ENCODE measurements around the gene ATXN7.
A peak's percentile ranks its signal among the peaks of the same experiment; 100 is the strongest.

The ATXN7 gene

GRCh38 chr3:63909431-63909830 is 45.8 kb downstream of the ATXN7 start:
- Histone ChIP-seq H3F3A (ENCODE audit: insufficient read depth, low read length) (peaks cover 25% of the 10 kb centered on the region), H3K4me1 (ENCODE audit: low read length) (peaks cover 21% of the 10 kb centered on the region), H4K20me1 (ENCODE audit: insufficient read depth, low read length) (no peaks in the 10 kb centered on the region), H3K36me3 (replicated peaks; ENCODE audit: insufficient read depth, low read length) (no peaks in the 10 kb centered on the region), H3K27ac (ENCODE audit: low read length) (no peak overlapping the region), H3K9me2 (replicated peaks; ENCODE audit: insufficient read depth, low read length) (no peaks in the 10 kb centered on the region), H3K9ac (ENCODE audit: low read length) (no peak overlapping the region), H3K4me2 (ENCODE audit: low read depth, low read length) (no peak overlapping the region), H3K27me3 (replicated peaks; ENCODE audit: insufficient read depth, low read length) (no peaks in the 10 kb centered on the region), H3K9me3 (replicated peaks; ENCODE audit: insufficient read depth, low read length) (no peaks in the 10 kb centered on the region), H2AFZ (ENCODE audit: low read length) (no peak overlapping the region), H3K79me2 (ENCODE audit: low read length) (peaks cover 24% of the 10 kb centered on the region), H3K4me3 (ENCODE audit: low read length) (no peak overlapping the region)
- no peak for DNase-seq
- TF ChIP-seq EZH2phosphoT487 (IDR thresholded peaks at IDR 0.05; ENCODE audit: low read length) (no peak), EZH2 (optimal IDR thresholded peaks at IDR 0.05; ENCODE audit: low read depth, low read length) (no peak), CTCF (IDR thresholded peaks at IDR 0.05; ENCODE audit: low read length) (no peak)

GRCh38 chr3:63910001-63910400 is 46.3 kb downstream of the ATXN7 start:
- DNase-seq = no peak
- H3F3A ChIP-seq (ENCODE audit: insufficient read depth, low read length) = peaks cover 25% of the 10 kb centered on the region
- no peak overlapping the region for H3K4me3 ChIP-seq (ENCODE audit: low read length)
- H3K4me1 ChIP-seq (ENCODE audit: low read length) = peaks cover 21% of the 10 kb centered on the region
- H3K9me2 ChIP-seq (replicated peaks; ENCODE audit: insufficient read depth, low read length) = no peaks in the 10 kb centered on the region
- no peaks in the 10 kb centered on the region for H4K20me1 ChIP-seq (ENCODE audit: insufficient read depth, low read length)
- H2AFZ ChIP-seq (ENCODE audit: low read length) = no peak overlapping the region
- H3K4me2 ChIP-seq (ENCODE audit: low read depth, low read length) = no peak overlapping the region
- H3K9me3 ChIP-seq (replicated peaks; ENCODE audit: insufficient read depth, low read length) = no peaks in the 10 kb centered on the region
- H3K79me2 ChIP-seq (ENCODE audit: low read length) = peaks cover 28% of the 10 kb centered on the region
- H3K9ac ChIP-seq (ENCODE audit: low read length) = no peak overlapping the region
- H3K27ac ChIP-seq (ENCODE audit: low read length) = no peak overlapping the region
- no peaks in the 10 kb centered on the region for H3K36me3 ChIP-seq (replicated peaks; ENCODE audit: insufficient read depth, low read length)
- TF ChIP-seq CTCF (IDR thresholded peaks at IDR 0.05; ENCODE audit: low read length) (no peak), EZH2 (optimal IDR thresholded peaks at IDR 0.05; ENCODE audit: low read depth, low read length) (no peak), EZH2phosphoT487 (IDR thresholded peaks at IDR 0.05; ENCODE audit: low read length) (no peak)
- H3K27me3 ChIP-seq (replicated peaks; ENCODE audit: insufficient read depth, low read length) = no peaks in the 10 kb centered on the region

GRCh38 chr3:63910891-63911290 is 47.2 kb downstream of the ATXN7 start:
- H3K9ac ChIP-seq (ENCODE audit: low read length) = peak overlapping the region; percentile 69; the same call in 1 of the 2 replicates

GRCh38 chr3:63911509-63911872 is 47.8 kb downstream of the ATXN7 start:
- Histone ChIP-seq H3K9ac (ENCODE audit: low read length) (peak overlapping the region; percentile 69), H2AFZ (ENCODE audit: low read length) (peak overlapping the region; percentile 49), H3K4me1 (ENCODE audit: low read length) (peaks cover 21% of the 10 kb centered on the region), H3K27ac (ENCODE audit: low read length) (peak overlapping the region; percentile 79; the same call in 1 of the 2 replicates), H3K4me2 (ENCODE audit: low read depth, low read length) (peak overlapping the region; percentile 85), H4K20me1 (ENCODE audit: insufficient read depth, low read length) (no peaks in the 10 kb centered on the region), H3K36me3 (replicated peaks; ENCODE audit: insufficient read depth, low read length) (no peaks in the 10 kb centered on the region), H3K4me3 (ENCODE audit: low read length) (peak overlapping the region; percentile 71), H3K9me2 (replicated peaks; ENCODE audit: insufficient read depth, low read length) (no peaks in the 10 kb centered on the region), H3K27me3 (replicated peaks; ENCODE audit: insufficient read depth, low read length) (no peaks in the 10 kb centered on the region), H3K79me2 (ENCODE audit: low read length) (peaks cover 38% of the 10 kb centered on the region), H3F3A (ENCODE audit: insufficient read depth, low read length) (peaks cover 25% of the 10 kb centered on the region), H3K9me3 (replicated peaks; ENCODE audit: insufficient read depth, low read length) (no peaks in the 10 kb centered on the region)
- TF ChIP-seq EZH2 (optimal IDR thresholded peaks at IDR 0.05; ENCODE audit: low read depth, low read length) = no peak
- no peak for TF ChIP-seq EZH2phosphoT487 (IDR thresholded peaks at IDR 0.05; ENCODE audit: low read length)
- no peak for TF ChIP-seq CTCF (IDR thresholded peaks at IDR 0.05; ENCODE audit: low read length)
- DNase-seq = no peak

More at GRCh38 chr3:63910891-63911290, 47.2 kb downstream of the ATXN7 start:
- DNase-seq = peak; percentile 43
- no peaks in the 10 kb centered on the region for H3K9me2 ChIP-seq (replicated peaks; ENCODE audit: insufficient read depth, low read length)
- peaks cover 25% of the 10 kb centered on the region for H3F3A ChIP-seq (ENCODE audit: insufficient read depth, low read length)
- no peaks in the 10 kb centered on the region for H3K9me3 ChIP-seq (replicated peaks; ENCODE audit: insufficient read depth, low read length)
- H3K36me3 ChIP-seq (replicated peaks; ENCODE audit: insufficient read depth, low read length) = no peaks in the 10 kb centered on the region
- H3K27ac ChIP-seq (ENCODE audit: low read length) = peak overlapping the region; percentile 79; the same call in 1 of the 2 replicates
- H2AFZ ChIP-seq (ENCODE audit: low read length) = peak overlapping the region; percentile 49; the same call in 1 of the 2 replicates
- peaks cover 21% of the 10 kb centered on the region for H3K4me1 ChIP-seq (ENCODE audit: low read length)
- H3K27me3 ChIP-seq (replicated peaks; ENCODE audit: insufficient read depth, low read length) = no peaks in the 10 kb centered on the region
- peak overlapping the region; percentile 85 for H3K4me2 ChIP-seq (ENCODE audit: low read depth, low read length)
- H3K4me3 ChIP-seq (ENCODE audit: low read length) = peak overlapping the region; percentile 71
- peaks cover 32% of the 10 kb centered on the region for H3K79me2 ChIP-seq (ENCODE audit: low read length)
- H4K20me1 ChIP-seq (ENCODE audit: insufficient read depth, low read length) = no peaks in the 10 kb centered on the region
- TF ChIP-seq EZH2phosphoT487 (IDR thresholded peaks at IDR 0.05; ENCODE audit: low read length) = no peak

Measured in MM.1S (cell line).